Measurements from ENCODE around the gene RELL2. TPM values are rescaled to one million over a fixed set of nuclear protein-coding genes. Genes with fewer than 3 reads are reported as not detected.

RELL2 gene
- total and polyA plus RNA-seq, 2 experiments from 2014 or later: 16.9 to 17.3 TPM

- Histone ChIP-seq H3K79me2 (peaks cover 86% of the 10 kb centered on the region), H4K20me1 (ENCODE audit: insufficient read depth, poor library complexity, severe bottlenecking) (peaks cover 11% of the 10 kb centered on the region)
These were observed 23.5 kb upstream of the RELL2 start for GRCh38 chr5:141613344-141613743.

GRCh38 chr5:141615991-141616720 lies 20.6 kb upstream of the RELL2 start:
- 73% methylated on average over 9 of the region's 9 CpGs for WGBS (ENCODE audit: low lambda C conversion rate, missing lambda C conversion rate)
- no peaks in the 10 kb centered on the region for H3K9me3 ChIP-seq (ENCODE audit: low read depth)

More at GRCh38 chr5:141613344-141613743, 23.5 kb upstream of the RELL2 start:
- Histone ChIP-seq H3K27me3 (no peaks in the 10 kb centered on the region), H3K4me1 (ENCODE audit: insufficient read depth) (peaks cover 19% of the 10 kb centered on the region), H3K4me2 (no peak overlapping the region), H2AFZ (no peak overlapping the region), H3K9me3 (ENCODE audit: low read depth) (no peaks in the 10 kb centered on the region), H3K9me2 (replicated peaks; ENCODE audit: insufficient read depth) (no peaks in the 10 kb centered on the region), H3K27ac (no peak overlapping the region), H3K4me3 (no peak overlapping the region), H3K36me3 (replicated peaks; ENCODE audit: insufficient read depth, low read depth) (no peaks in the 10 kb centered on the region)
- TF ChIP-seq EZH2 (IDR thresholded peaks at IDR 0.05; ENCODE audit: borderline replicate concordance) (no peak), CTCF (IDR thresholded peaks at IDR 0.05; ENCODE audit: poor library complexity) (no peak), EZH2phosphoT487 (IDR thresholded peaks at IDR 0.05; ENCODE audit: low read depth, severe bottlenecking, unreplicated experiment) (no peak)
- DNase-seq (ENCODE audit: low spot score): no peak

GRCh38 chr5:141617128-141617527 lies 19.7 kb upstream of the RELL2 start:
- H4K20me1 ChIP-seq (ENCODE audit: insufficient read depth, poor library complexity, severe bottlenecking): peaks cover 11% of the 10 kb centered on the region
- no peak for DNase-seq (ENCODE audit: low spot score)
- no peaks in the 10 kb centered on the region for H3K9me3 ChIP-seq (ENCODE audit: low read depth)
- H3K4me1 ChIP-seq (ENCODE audit: insufficient read depth): peaks cover 12% of the 10 kb centered on the region
- H3K27me3 ChIP-seq: no peaks in the 10 kb centered on the region
- WGBS (ENCODE audit: low lambda C conversion rate, missing lambda C conversion rate): 52% methylated on average over 2 of the region's 2 CpGs
- peak overlapping the region; percentile 78 for H3K4me2 ChIP-seq
- H3K79me2 ChIP-seq: peaks cover 53% of the 10 kb centered on the region
- H3K9me2 ChIP-seq (replicated peaks; ENCODE audit: insufficient read depth): no peaks in the 10 kb centered on the region
- peak overlapping the region; percentile 65 for H3K4me3 ChIP-seq
- no peak overlapping the region for H2AFZ ChIP-seq
- no peak for TF ChIP-seq EZH2phosphoT487 (IDR thresholded peaks at IDR 0.05; ENCODE audit: low read depth, severe bottlenecking, unreplicated experiment)
- no peak for TF ChIP-seq CTCF (IDR thresholded peaks at IDR 0.05; ENCODE audit: poor library complexity)
- TF ChIP-seq EZH2 (IDR thresholded peaks at IDR 0.05; ENCODE audit: borderline replicate concordance): no peak
- peak overlapping the region; percentile 96 for H3K27ac ChIP-seq
- no peaks in the 10 kb centered on the region for H3K36me3 ChIP-seq (replicated peaks; ENCODE audit: insufficient read depth, low read depth)

More at GRCh38 chr5:141615991-141616720, 20.6 kb upstream of the RELL2 start:
- H4K20me1 ChIP-seq (ENCODE audit: insufficient read depth, poor library complexity, severe bottlenecking): peaks cover 11% of the 10 kb centered on the region
- no peak overlapping the region for H2AFZ ChIP-seq
- no peaks in the 10 kb centered on the region for H3K27me3 ChIP-seq
- H3K27ac ChIP-seq: peak overlapping the region; percentile 96
- peak overlapping the region; percentile 78 for H3K4me2 ChIP-seq
- H3K9me2 ChIP-seq (replicated peaks; ENCODE audit: insufficient read depth): no peaks in the 10 kb centered on the region
- H3K4me3 ChIP-seq: no peak overlapping the region
- TF ChIP-seq EZH2 (IDR thresholded peaks at IDR 0.05; ENCODE audit: borderline replicate concordance) (no peak), EZH2phosphoT487 (IDR thresholded peaks at IDR 0.05; ENCODE audit: low read depth, severe bottlenecking, unreplicated experiment) (no peak)
- peaks cover 62% of the 10 kb centered on the region for H3K79me2 ChIP-seq
- DNase-seq (ENCODE audit: low spot score): no peak
- peaks cover 12% of the 10 kb centered on the region for H3K4me1 ChIP-seq (ENCODE audit: insufficient read depth)
- no peaks in the 10 kb centered on the region for H3K36me3 ChIP-seq (replicated peaks; ENCODE audit: insufficient read depth, low read depth)

GRCh38 chr5:141617682-141618029 lies 19.1 kb upstream of the RELL2 start:
- DNase-seq (ENCODE audit: low spot score): no peak
- H3K27ac ChIP-seq: peak overlapping the region; percentile 96
- H3K9me3 ChIP-seq (ENCODE audit: low read depth): no peaks in the 10 kb centered on the region
- H3K36me3 ChIP-seq (replicated peaks; ENCODE audit: insufficient read depth, low read depth): no peaks in the 10 kb centered on the region
- peaks cover 11% of the 10 kb centered on the region for H4K20me1 ChIP-seq (ENCODE audit: insufficient read depth, poor library complexity, severe bottlenecking)
- H3K27me3 ChIP-seq: no peaks in the 10 kb centered on the region
- no peak for TF ChIP-seq EZH2phosphoT487 (IDR thresholded peaks at IDR 0.05; ENCODE audit: low read depth, severe bottlenecking, unreplicated experiment)
- TF ChIP-seq EZH2 (IDR thresholded peaks at IDR 0.05; ENCODE audit: borderline replicate concordance): no peak
- TF ChIP-seq CTCF (IDR thresholded peaks at IDR 0.05; ENCODE audit: poor library complexity): no peak
- peak overlapping the region; percentile 65 for H3K4me3 ChIP-seq
- H3K4me1 ChIP-seq (ENCODE audit: insufficient read depth): peaks cover 12% of the 10 kb centered on the region
- H3K4me2 ChIP-seq: peak overlapping the region; percentile 78
- WGBS (ENCODE audit: low lambda C conversion rate, missing lambda C conversion rate): 7% methylated on average over 9 of the region's 9 CpGs
- H3K79me2 ChIP-seq: peaks cover 47% of the 10 kb centered on the region
- H3K9me2 ChIP-seq (replicated peaks; ENCODE audit: insufficient read depth): no peaks in the 10 kb centered on the region
- H2AFZ ChIP-seq: peak overlapping the region; percentile 17

Data from hepatocyte (in vitro differentiated cells).